Spleen (tissue), 7 donors: Measurements from ENCODE around the gene ATOX1.

Source experiments
- CTCF ChIP-seq, 11 experiments: fragments of 200-600 bp in 7 of 11; fragments of 450-650 bp in 4 of 11; sonication (generic) in 4 of 11; IDR thresholded peaks in 8 of 11; conservative IDR thresholded peaks in 3 of 11; 1 replicate in 7 of 11; 2 replicates in 4 of 11; pipeline versions ENCODE4 v1.4.0 to v1.8.0; 2016 to 2021; ENCODE audit warnings: antibody characterized with exemption in 11 of 11, inconsistent platforms in 4 of 11, mild to moderate bottlenecking in 1 of 11
- POLR2AphosphoS5 ChIP-seq, 3 donors: sonication (generic); formaldehyde crosslinking; IDR thresholded peaks; one replicate each; pipeline ENCODE4 v1.5.1; 2017; ENCODE audit warnings: antibody characterized with exemption in 3 of 3
- donor health status: DM: no; HTN: no; CAD: no; lungs with moderate emphysema.
- donor health status: DM: no; HTN: no; CAD: no.
- donor health status: DM: no; HTN: no; CAD: no.

- no peak for TF ChIP-seq POLR2AphosphoS5 (IDR thresholded peaks at IDR 0.05)
- no peak for TF ChIP-seq CTCF (IDR thresholded peaks at IDR 0.05 in 8 of 11, conservative IDR thresholded peaks at IDR 0.05 in 3 of 11)
Observed at GRCh38 chr5:151775025-151775606, 16.7 kb upstream of the ATOX1 start.
